Progenitor cell of endocrine pancreas (in vitro differentiated cells): ENCODE measurements around the gene CDK11B. TPM values are rescaled to one million over a fixed set of nuclear protein-coding genes. Genes with fewer than 3 reads are reported as not detected.

ENCODE experiments used
- DNase-seq: peaks from one replicate; pipeline ENCODE4 v3.0.0; 2021; ENCODE audit warnings: low spot score; ENCODE audit not compliant: unreplicated experiment
- H3K27ac Mint-ChIP-seq: 2 replicates; pipeline ENCODE4 v1.8.0; 2021; ENCODE audit warnings: mild to moderate bottlenecking, moderate library complexity, mixed read lengths
- H3K27me3 Mint-ChIP-seq: 2 replicates; pipeline ENCODE4 v1.8.0; 2021; ENCODE audit warnings: mixed read lengths
- H3K36me3 Mint-ChIP-seq: 2 replicates; pipeline ENCODE4 v1.8.0; 2022; ENCODE audit warnings: mixed read lengths; ENCODE audit not compliant: insufficient read depth
- H3K4me1 Mint-ChIP-seq: 2 replicates; pipeline ENCODE4 v1.8.0; 2021; ENCODE audit warnings: low read depth, mixed read lengths
- H3K4me3 Mint-ChIP-seq: 2 replicates; pipeline ENCODE4 v1.8.0; 2021; ENCODE audit warnings: low read depth, mild to moderate bottlenecking, moderate library complexity, mixed read lengths
- H3K9me3 Mint-ChIP-seq: 2 replicates; pipeline ENCODE4 v1.8.0; 2021; ENCODE audit warnings: low read depth, mixed read lengths
- CTCF ChIP-seq: fragments of 200-600 bp; sonication (generic); IDR thresholded peaks from one replicate; pipeline ENCODE4 v1.5.0; 2021; ENCODE audit warnings: antibody characterized with exemption, mild to moderate bottlenecking; ENCODE audit not compliant: unreplicated experiment
- total RNA-seq: library from RNA; stranded (reverse); gene quantifications from 2 replicates; pipeline ENCODE4 v1.2.1, GENCODE V29; 2021

The CDK11B gene
- total RNA-seq, 1 donor from 2014 or later, result 28.7 TPM

GRCh38 chr1:1614954-1615255 lies 43.9 kb downstream of the CDK11B start:
- Mint-ChIP-seq H3K9me3 (no peaks in the 10 kb centered on the region), H3K27me3 (no peaks in the 10 kb centered on the region), H3K4me3 (peak overlapping the region; percentile 96), H3K36me3 (peaks cover 3% of the 10 kb centered on the region), H3K27ac (peak overlapping the region; percentile 95), H3K4me1 (peaks cover 22% of the 10 kb centered on the region)
- no peak for TF ChIP-seq CTCF
- no peak for DNase-seq

DNA sequence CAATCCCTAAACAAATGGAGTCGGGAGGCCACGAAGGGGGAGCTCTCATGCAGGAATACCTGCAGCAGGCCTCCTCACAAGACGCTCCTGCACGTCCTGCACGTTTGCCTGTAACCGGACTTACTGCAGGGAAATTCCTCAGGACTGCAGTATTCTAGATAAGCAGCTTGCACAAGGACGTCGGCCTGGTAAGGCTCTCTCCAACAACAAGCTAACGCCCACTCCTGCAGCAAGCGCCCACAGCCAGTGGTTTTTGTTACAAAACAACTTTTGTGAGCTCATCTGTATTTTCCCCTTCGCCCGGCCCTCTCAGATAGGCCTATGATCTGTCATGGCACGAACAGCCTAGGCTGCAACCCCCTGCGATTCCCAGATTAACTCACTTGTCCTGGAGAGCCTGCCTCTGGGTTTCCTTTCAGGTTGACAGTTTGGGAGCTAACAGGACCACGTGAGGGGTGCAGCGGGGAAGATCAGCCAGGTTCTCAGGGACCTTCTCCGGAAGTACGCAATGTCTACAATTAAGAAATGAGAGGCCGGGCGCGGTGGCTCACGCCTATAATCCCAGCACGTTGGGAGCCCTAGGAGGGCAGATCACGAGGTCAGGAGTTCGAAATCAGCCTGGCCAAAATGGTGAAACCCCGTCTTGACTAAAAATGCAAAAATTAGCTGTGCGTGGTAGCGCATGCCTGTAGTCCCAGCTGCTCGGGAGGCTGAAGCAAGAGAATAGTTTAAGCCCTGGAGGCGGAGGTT lies 44.4 kb downstream of the CDK11B start:
- Mint-ChIP-seq H3K36me3 (peaks cover 3% of the 10 kb centered on the region), H3K27ac (peak overlapping the region; percentile 95), H3K27me3 (no peaks in the 10 kb centered on the region), H3K4me1 (peaks cover 22% of the 10 kb centered on the region), H3K9me3 (no peaks in the 10 kb centered on the region), H3K4me3 (peak overlapping the region; percentile 96)
- no peak for DNase-seq
- TF ChIP-seq CTCF, result no peak

- no peak for TF ChIP-seq CTCF
- Mint-ChIP-seq H3K4me1 (peaks cover 22% of the 10 kb centered on the region), H3K9me3 (no peaks in the 10 kb centered on the region), H3K4me3 (peak overlapping the region; percentile 96), H3K27ac (peak overlapping the region; percentile 31), H3K36me3 (peaks cover 3% of the 10 kb centered on the region), H3K27me3 (no peaks in the 10 kb centered on the region)
- no peak for DNase-seq
Observed at GRCh38 chr1:1613509-1614082, 45.2 kb downstream of the CDK11B start.

DNA sequence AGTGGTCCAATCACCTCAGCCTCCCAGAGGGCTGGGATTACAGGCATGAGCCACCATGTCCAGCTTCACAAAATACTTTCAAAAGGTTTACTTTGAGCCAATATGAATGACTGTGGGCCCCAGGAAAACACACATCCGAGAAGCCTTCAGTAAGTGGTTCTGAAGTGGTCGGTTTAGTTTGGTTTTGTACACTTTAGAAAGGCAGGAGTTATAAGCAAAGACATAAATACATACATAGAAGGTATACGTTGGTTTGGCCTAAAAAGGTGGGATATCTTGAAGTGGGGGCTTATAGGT lies 46.8 kb downstream of the CDK11B start:
- peak overlapping the region; percentile 13 for H3K27ac Mint-ChIP-seq
- peaks cover 20% of the 10 kb centered on the region for H3K4me1 Mint-ChIP-seq
- peaks cover 1% of the 10 kb centered on the region for H3K36me3 Mint-ChIP-seq
- no peak for DNase-seq
- TF ChIP-seq CTCF, result no peak
- no peaks in the 10 kb centered on the region for H3K27me3 Mint-ChIP-seq
- no peak overlapping the region for H3K4me3 Mint-ChIP-seq
- no peaks in the 10 kb centered on the region for H3K9me3 Mint-ChIP-seq

GRCh38 chr1:1610796-1611195 lies 48.0 kb downstream of the CDK11B start:
- Mint-ChIP-seq H3K9me3 (no peaks in the 10 kb centered on the region), H3K27me3 (no peaks in the 10 kb centered on the region), H3K36me3 (peaks cover 1% of the 10 kb centered on the region), H3K4me1 (peaks cover 19% of the 10 kb centered on the region), H3K27ac (no peak overlapping the region), H3K4me3 (no peak overlapping the region)
- DNase-seq, result no peak
- TF ChIP-seq CTCF, result no peak
